GM21786 (cell line): Measurements from ENCODE around the gene BET1.
"Not testable (repeated sequence)": the region's sequence is repeated elsewhere in the genome, so short reads cannot be mapped to it uniquely, and the experiment has no call there.

Experiments used
- ATAC-seq: cut with Tn5 transposase; IDR thresholded peaks from one replicate; pipeline ENCODE4 v1.9.1; 2021; ENCODE audit not compliant: unreplicated experiment

BET1 gene, protein sequence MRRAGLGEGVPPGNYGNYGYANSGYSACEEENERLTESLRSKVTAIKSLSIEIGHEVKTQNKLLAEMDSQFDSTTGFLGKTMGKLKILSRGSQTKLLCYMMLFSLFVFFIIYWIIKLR

DNA sequence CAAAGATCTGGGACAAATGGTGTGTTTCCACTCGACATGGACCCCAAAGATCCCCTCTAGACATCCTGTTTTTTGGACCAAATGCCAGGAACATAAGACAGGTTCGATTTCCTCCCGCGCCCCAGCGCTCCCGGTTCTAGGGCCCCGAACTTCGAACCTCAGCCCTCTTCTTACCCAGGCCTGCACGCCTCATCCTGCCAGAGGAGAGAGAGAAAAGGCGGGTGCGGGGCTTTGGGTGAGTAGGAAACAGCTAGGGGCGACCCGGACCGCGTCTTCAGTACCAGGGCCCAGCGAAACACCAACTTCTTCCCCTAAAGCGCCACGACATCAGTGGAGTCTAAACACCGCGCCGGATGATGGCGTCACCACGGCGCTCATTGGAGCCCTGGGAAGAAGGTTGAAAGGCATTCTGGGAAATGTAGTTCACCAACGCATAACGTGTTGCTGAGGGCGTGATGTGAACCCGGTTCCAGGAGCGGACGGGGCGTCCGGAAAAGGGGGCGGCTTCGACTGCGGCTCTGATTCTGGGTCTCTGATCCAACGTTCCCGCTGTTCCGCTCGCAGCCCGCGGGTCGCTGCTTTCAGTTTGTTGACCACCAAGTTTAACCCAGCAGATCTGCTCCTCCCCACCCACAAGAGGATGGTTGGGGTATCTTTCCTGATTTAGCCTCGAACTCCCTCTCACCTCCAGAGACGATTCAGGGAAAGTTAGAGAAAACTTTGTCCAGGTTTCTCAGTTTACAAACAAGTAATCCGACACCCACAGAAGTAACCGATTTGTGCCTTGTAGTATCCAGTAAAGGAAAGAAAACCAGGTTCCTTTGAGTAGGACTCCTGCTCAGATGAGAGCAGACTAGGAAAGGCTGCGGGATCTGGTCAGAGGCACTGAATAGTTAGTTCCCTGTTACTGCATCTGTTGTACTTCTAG lies at the start of gene BET1:
Gene BET1, minus strand, starts transcription at position 332 of the 928 bp plus-strand sequence. Its CDS starts 139 bp downstream, at position 193.
- peak; percentile 93 for ATAC-seq

DNA sequence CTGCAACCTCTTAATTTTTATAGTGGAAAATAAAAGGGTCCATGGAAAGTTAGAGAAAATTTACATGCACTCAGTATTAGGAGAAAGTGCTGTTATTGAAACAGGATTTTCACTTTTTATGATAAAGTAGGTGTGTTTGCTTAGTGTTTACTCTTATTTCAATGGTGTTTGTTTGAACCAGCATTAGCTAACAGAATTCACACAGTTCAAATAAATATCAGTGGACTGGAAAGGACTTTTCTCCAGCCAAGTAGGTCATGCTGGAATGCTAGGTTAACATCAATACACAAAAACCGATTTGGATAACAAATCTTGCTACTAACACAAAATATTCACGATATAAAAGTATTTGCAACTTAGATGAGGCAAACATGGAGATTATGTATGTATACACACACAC lies 49.4 kb upstream of the BET1 start:
- no peak for ATAC-seq

DNA sequence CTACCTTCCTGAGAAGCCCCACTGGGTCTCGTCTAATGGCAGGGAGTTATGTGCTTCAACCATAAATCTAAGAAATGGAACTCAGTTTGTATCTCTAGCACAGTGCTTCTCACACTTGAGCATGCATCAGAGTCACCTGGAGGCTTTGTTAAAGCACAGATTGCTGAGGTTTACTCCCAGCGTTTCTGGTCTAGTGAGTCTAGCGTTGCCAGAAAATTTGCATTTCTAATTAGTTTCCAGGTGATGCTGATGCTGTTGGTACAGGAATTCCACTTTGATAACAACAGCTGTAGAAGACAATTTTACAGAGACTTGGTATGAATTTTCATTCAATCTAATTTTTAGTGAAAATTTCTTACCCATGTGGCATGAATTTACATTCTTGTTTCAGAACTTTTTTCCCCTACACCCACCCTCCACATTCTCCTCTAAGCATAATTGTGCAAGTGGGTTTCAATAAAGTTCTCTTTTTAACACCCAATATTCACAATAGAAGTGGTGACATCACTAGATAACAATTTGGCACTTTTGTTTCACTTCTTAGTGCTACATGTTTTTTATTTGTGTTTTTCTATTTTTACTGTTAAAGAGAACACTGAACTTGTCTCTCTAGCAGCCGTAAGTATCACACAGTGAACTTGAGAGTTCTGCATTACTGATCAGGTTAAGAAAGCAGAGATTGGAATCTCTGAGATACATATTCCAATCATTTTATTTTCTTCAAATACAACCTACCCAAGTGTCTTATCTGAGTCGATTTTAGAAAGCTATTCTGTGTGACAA lies 48.4 kb upstream of the BET1 start:
- peak; percentile 36 for ATAC-seq

DNA sequence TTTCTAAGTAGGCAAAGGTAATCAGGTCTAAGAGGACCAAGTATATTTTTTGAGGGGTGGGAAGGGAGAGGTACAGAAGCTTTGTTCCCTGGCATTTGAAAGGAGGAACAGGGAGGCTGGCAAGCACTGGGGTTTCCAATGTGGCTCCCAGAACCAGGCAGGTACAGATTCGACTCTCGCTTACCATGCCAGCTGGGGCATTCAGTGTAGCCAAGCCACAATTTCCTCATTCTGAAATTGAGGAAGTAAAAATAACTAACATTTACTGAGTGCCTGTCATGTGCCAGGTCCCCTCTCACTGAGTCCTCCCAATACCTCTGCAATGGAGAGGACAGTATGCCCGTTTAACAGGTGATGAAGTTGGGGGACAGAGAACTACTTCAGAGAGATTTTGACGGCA lies 45.9 kb upstream of the BET1 start:
- peak; percentile 86 for ATAC-seq

DNA sequence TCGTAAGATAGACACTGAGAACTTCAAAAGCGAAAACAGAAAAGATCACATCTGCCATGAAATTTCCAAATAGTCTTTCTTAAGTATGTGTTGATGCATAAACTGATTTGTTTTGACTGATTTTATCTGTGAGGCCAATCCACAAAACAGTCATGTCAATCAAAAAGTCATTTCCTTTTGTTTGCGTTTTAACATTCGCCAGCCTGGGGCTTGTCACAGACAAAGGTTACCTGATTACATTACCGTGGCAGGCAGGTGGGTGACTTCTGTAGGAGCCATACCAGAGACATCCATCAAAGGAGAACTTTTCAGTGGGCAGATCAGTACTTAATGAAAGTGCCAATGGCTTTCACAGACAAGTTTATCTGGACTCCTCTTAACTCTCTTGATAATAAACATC lies 45.5 kb upstream of the BET1 start:
- ATAC-seq, result peak; percentile 17

DNA sequence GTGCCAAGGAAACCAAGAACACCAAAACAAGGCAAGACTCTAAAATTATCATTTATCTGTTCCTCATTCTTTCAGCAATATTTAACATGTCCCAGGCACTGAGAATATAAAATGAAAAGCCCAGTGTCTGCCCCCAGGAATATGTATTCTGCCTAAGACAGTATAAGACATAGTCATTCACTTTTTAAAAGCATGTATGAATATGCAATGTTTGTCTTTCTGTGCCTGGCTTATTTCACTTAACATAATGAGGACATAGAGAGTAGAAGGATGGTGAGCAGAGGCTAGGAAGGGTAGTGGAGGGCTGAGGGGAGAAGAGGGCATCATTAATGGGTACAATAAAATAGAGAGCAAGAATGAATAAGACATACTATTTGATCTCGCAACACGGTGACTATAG lies 44.6 kb upstream of the BET1 start:
- no peak for ATAC-seq

DNA sequence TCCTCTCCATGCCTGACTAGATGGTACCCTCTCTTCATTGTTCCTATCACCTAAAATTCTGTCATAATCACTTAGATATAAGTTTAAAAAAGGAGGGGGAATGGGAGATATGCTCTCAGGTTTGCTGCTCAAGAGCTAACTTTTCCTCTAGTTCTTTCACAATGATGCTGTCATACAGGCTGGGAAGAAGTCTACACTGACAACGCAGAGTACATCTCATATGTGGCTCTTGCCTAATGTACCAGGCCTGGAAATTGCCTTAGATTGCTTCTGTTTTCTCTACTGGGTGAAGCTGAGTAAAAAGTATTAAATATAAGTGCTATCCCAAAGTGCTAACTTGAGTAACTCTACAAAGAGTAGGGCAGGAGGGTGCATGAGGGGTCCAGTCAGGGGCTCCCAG lies 43.8 kb upstream of the BET1 start:
- no peak for ATAC-seq

DNA sequence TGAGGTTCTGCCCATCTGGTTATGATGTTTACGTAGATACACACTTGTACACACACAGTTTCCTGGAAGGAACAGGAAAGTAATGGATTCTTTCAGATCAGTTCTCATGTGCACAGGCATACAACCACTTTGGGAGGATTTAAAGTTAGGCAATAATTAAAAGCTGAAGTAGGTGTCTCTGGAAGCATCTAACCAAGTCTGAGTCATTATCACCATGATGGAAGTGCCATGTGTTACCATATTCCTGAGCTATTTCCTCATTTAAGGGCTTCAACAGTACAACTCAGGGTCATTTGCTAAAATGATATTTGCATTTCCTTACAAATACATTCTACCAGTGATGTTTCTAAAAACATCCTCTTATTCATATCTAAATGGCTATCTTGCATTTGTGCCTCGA lies 41.4 kb upstream of the BET1 start:
- ATAC-seq, result no peak

DNA sequence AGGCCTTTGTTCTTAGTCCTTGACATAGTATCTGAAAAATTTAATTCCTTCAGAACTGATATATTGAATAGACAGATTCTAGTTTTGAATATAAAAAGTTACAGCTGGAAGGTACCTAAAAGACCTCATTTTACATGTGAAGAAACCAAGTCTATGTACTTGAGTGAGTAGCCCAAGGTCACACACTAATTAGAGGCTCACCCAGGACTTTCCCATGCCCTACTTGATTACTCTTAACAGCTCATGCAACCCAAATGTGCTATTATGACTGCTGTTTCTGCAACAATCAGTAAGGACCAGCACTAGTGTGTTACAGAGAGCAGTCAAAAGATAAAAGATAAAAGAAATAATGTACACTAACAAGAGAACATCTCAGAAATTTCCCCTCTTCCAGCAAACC lies 40.7 kb upstream of the BET1 start:
- no peak for ATAC-seq

DNA sequence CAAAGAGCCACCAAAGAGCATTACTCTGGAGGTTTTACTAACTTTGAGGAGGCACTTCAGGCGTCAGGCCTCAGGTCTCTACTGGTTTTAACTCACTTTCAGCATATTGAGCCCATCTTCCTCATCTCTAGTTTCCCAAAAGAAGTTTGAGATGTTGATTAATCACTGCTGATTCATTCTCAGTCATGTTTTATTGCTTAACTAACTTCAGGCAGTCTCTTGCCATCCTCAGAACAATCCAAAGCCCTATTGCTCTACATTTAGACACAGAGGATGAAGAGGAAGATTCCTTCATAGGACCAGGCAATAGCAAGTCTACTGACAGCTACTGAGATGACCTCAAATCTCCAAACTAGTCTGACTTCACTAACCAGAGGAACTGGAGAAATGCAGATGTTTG lies 39.1 kb upstream of the BET1 start:
- ATAC-seq, result no peak

DNA sequence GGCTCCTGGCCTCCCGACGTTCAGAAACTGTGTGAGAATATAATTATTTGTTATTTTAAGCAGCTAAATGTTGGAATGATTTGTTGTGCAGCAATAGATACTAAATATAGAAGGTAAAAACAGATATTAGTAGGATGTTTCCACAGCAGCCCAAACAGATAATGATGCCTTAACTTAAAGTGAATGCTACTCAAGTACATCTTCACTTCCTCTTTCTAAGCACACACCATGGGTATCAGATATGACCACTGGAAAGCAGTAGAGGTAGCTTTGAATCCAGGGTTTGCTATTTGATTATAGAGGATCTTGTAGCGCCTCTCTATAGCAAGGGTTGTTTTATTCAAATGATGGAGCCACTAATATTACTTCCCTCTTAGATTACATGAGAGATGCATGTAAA lies 38.2 kb upstream of the BET1 start:
- ATAC-seq, result peak; percentile 80

DNA sequence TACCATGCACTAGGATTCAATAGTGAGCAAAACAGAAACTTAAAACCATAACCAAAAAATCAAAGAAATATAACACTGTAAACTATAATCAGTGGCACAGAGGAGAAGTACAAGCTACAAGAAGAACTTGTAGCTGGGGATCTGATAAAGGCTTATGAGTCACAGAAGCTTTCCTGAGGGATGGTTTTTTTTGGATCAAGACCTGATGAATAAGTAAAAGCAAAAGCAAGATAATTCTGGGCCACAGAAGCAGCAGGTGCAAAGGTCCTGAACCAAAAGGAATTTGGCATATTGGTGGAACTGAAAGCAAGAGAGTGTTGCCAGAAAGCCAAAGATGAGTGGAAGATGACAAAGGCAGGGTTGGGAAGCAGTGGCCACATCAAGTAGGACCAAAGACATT lies 37.4 kb upstream of the BET1 start:
- no peak for ATAC-seq

DNA sequence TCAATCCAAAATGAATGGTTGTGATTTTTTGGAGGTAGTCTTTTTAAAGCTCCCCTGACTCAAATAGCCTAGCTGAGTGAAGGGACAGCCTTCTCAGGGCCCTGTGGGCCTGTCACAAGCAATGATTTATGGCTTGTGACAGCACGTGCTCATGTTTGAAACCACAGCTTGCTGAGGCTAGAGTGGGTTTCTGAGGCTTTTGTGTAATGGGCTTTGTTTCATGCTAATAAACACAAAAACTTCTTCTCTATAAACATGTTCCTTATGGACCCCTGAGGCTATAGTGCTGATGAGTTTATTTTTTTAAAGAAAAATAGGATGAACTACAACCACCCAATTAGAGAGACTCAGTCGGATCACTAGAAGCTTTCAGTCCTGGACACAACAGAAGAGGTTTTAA lies 36.1 kb upstream of the BET1 start:
- ATAC-seq, result no peak

DNA sequence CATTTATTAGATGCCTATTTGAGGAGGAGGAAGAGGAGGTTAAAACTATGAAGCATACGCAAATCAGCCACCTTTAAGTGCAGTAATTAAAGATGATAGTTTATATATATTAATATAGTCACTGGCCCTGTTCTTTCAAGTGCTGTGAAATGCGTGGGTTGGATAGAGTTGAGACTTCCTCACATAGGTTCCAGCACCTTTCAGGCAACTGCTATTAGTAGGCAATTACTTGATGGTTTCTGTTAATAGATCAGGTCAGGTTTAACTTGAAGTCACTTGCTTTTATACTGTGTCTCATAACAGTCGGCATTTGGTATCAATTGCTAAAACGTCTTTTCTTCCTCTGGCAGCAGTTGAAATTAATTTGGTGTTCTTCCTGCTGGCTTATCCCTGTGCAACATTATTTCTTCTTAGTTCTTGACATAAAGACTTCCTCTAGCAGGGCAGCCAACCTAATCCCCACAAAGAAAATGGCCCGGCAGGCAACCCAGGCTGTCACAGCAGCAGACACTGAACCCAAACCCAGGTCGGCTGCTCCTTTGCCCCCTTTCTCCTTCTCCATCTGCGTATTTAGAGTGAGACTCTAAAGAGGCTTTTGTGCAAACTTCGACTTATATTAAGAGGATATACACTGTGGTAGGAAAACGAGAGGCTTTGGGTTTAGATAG lies 35.3 kb upstream of the BET1 start:
- ATAC-seq, result no peak

DNA sequence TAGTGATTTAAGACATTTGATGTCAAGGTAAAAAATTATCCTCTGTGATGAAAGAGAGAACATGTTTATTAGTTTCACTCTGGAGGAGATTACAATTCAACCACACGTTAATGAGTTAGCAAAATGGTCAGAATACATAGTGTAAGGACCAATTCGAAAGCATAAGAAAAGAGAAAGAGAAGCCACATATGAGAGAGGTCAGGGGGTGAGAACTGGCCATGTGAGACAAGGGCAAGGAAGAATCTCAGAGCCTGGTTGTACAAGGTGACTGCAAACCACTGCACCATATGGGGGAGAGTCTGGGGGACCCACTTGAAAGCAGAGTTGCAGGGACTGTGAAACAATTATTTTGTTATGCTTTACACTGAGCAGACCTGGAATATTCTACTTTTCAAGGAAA lies 27.7 kb upstream of the BET1 start:
- ATAC-seq, result peak; percentile 60

DNA sequence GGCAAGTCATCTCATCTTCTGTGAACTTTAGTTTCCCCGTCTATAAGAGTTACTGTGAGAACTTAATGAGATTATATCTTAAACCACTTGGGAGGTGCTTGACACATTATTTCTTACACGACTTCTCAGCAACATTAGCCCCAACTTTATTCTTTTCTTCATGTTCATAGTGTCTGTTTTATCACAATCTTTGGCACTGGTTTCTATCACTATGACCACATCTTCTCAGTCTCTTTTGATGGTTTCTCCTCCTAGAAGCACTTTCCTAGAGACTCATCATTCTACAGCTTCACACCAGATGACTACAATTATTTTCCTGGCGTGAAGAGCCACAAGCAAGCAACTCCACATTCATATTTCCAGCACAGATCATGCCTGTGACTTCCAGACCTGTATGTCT lies 26.5 kb upstream of the BET1 start:
- no peak for ATAC-seq

DNA sequence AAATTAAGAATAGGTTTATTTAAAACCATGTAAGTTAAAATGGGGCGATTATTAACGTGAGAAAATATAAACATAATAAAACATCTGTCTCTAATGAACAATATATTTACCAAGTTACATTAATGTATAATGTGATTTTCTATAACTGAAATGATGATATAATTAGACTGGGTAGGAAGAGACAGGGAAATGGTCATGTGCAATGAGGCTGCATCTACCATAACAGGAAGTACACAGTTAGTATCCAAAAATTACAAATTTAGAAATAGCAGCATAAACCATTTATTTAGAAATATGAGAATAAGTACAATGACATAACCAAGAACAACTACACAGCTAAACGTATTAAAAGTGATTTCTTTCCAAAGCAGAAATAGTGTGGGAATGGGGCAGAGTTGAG lies 25.8 kb upstream of the BET1 start:
- ATAC-seq, result no peak

DNA sequence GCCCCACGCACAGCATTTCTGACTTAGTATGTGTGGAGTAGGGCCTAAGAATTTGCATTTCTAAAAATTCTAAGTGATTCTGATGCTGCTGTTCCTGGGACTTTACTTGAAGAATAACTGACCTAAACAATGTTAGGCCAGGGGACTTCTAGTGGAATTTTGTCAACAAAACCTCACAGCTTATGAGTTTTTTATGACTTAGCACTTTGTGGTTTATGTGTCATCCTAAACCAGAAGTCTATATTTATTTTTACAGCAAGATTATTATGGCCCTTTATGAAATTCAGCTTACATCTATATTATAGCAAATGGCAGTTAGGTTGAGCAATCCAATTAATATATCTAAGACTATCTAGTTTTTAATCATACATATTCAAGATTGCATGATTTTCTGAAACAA lies 24.6 kb upstream of the BET1 start:
- no peak for ATAC-seq

DNA sequence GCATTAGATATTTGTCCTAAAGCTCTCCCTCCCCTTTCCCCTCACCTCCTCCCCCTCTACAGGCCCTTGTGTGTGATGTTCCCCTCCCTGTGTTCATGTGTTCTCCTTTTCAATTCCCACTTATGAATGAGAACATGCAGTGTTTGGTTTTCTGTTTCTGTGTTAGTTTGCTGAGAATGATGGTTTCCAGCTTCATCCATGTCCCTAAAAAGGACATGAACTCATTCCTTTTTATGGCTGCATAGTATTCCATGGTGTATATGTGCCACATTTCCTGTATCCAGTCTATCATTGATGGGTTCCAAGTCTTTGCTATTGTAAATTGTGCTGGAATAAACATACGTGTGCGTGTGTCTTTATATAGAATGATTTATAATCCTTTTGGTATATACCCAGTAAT lies 22.5 kb upstream of the BET1 start:
- not testable (repeated sequence) for ATAC-seq

DNA sequence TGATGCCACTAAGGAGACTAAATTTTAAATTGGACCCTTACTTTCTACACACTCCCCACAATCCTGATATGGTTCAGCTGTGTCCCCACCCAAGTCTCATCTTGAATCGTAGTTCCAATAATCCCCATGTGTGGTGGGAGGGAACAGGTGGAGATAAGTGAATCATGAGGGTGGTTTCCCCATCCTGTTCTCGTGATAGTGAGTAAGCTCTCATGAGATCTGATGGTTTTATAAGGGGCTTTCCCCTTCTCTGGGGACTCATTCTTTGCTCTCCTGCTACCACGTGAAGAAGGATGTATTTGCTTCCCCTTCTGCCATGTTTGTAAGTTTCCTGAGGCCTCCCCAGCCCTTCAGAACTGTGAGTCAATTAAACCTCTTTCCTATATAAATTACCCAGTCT lies 18.4 kb upstream of the BET1 start:
- no peak for ATAC-seq

DNA sequence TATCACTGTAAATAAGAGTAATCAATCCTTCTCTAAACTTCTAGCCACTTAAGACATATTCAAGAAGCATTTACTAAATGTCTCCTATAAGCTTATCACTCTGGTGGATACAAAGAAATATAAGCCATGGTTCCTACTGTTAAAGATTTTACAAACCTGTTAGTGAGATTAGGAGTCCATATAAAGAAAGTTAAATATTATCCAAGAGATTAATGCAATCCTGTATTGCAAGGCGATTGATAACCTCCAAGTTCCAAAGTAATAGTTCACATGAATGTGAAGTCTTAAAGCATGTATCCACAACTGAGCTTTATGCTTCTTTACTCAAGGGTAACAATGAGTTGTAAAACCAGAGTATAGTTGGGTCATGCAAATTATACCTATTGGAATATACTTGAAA lies 12.6 kb upstream of the BET1 start:
- no peak for ATAC-seq
